HepG2 (cell line): Measurements from ENCODE around the gene C14orf132. TPM values are rescaled to one million over a fixed set of nuclear protein-coding genes. Genes with fewer than 3 reads are reported as not detected.

Source experiments
- ATAC-seq: fragments of 200-7000 bp; cut with Tn5 transposase; 3 replicates; pipeline ENCODE4 v1.9.1; 2020; ENCODE audit warnings: mild to moderate bottlenecking, moderate library complexity
- BruUV-seq: library from RNA; stranded (reverse); fragments of 400-500 nt; replicated peaks from 2 replicates; lab custom pipeline; 2021; lab: Mats Ljungman, UMichigan
- CTCF ChIA-PET: fragments of 300-600 bp; formaldehyde crosslinking; extraction: SDS; loops from one replicate; lab custom pipeline; 2021; ENCODE audit warnings: low total read pairs, inconsistent platforms, low intra/inter-chr PET ratio; lab: Yijun Ruan, JAX
- POLR2A ChIA-PET: fragments of 350-600 bp; sonication (Branson Sonifier 250); formaldehyde crosslinking; loops from one replicate; lab custom pipeline; 2020; ENCODE audit warnings: antibody characterized with exemption, inconsistent platforms; lab: Yijun Ruan, JAX
- DNase-seq: peaks from one replicate; pipeline ENCODE4 v3.0.0-alpha.2; 2015; ENCODE audit warnings: low spot score
- FAIRE-seq: peaks from 3 replicates; lab custom pipeline; 2011; peaks lifted over from hg19 to GRCh38; lab: Jason Lieb, UNC
- H2AFZ ChIP-seq: one replicate; pipeline ENCODE4 v1.6.1; 2011; ENCODE audit warnings: low read length, inconsistent platforms
- H3K27ac ChIP-seq: fragments of 300-600 bp; 3 replicates; pipeline ENCODE4 v1.8.0; 2011; ENCODE audit warnings: mixed run types, mild to moderate bottlenecking, mixed read lengths, low read length, inconsistent platforms; ENCODE audit not compliant: insufficient read depth; ENCODE audit errors: extremely low read length
- H3K27me3 ChIP-seq, 2 experiments: fragments of 200-600 bp in 1 of 2; 2 replicates in 1 of 2; 3 replicates in 1 of 2; pipeline versions ENCODE4 v1.6.0 to v1.8.0; 2011; ENCODE audit warnings: low read length in 2 of 2, mild to moderate bottlenecking in 2 of 2, moderate library complexity in 2 of 2, inconsistent platforms in 1 of 2; ENCODE audit not compliant: insufficient read depth in 2 of 2, control insufficient read depth in 1 of 2
- H3K36me3 ChIP-seq, 2 experiments: fragments of 200-600 bp in 1 of 2; replicated peaks in 1 of 2; 2 replicates in 1 of 2; 3 replicates in 1 of 2; pipeline versions ENCODE4 v1.5.1 to v1.8.0; 2011; ENCODE audit warnings: low read length in 2 of 2, inconsistent platforms in 1 of 2; ENCODE audit not compliant: insufficient read depth in 2 of 2, control insufficient read depth in 1 of 2
- H3K4me1 ChIP-seq: 2 replicates; pipeline ENCODE4 v1.5.1; 2012; ENCODE audit warnings: low read length, inconsistent platforms; ENCODE audit not compliant: insufficient read depth
- H3K4me2 ChIP-seq: 2 replicates; pipeline ENCODE4 v1.6.0; 2011; ENCODE audit warnings: low read depth, low read length, inconsistent platforms
- H3K4me3 ChIP-seq, 3 experiments: fragments of 200-600 bp in 1 of 3; sonication (generic), shearing (Covaris generic) in 1 of 3; replicated peaks in 1 of 3; 2 replicates each; pipeline ENCODE4 v1.5.1; 2011 to 2016; ENCODE audit warnings: low read length in 3 of 3, inconsistent platforms in 2 of 3, low read depth in 2 of 3, mild to moderate bottlenecking in 2 of 3, control low read depth in 1 of 3, mixed read lengths in 1 of 3; ENCODE audit not compliant: insufficient read depth in 1 of 3
- H3K79me2 ChIP-seq: one replicate; pipeline ENCODE4 v1.6.1; 2011; ENCODE audit warnings: low read length, inconsistent platforms; ENCODE audit not compliant: insufficient read depth
- H3K9ac ChIP-seq: 2 replicates; pipeline ENCODE4 v1.6.0; 2011; ENCODE audit warnings: mild to moderate bottlenecking, low read depth, low read length, inconsistent platforms; ENCODE audit not compliant: insufficient read depth
- H3K9me3 ChIP-seq: 2 replicates; pipeline ENCODE4 v1.5.1; 2012; ENCODE audit warnings: mild to moderate bottlenecking, low read length
- H4K20me1 ChIP-seq: 2 replicates; pipeline ENCODE4 v1.6.0; 2011; ENCODE audit warnings: inconsistent platforms, mild to moderate bottlenecking, low read length, moderate library complexity; ENCODE audit not compliant: insufficient read depth
- CREM ChIP-seq, 2 experiments: sonication (generic) in 1 of 2; formaldehyde crosslinking in 1 of 2; IDR thresholded peaks; 2 replicates each; pipeline versions ENCODE4 v1.4.0 to v1.6.1; 2016 to 2020; ENCODE audit warnings: antibody characterized with exemption in 1 of 2, mild to moderate bottlenecking in 1 of 2, missing genetic modification reagents in 1 of 2
- FOXA1 ChIP-seq, 2 experiments: fragments of 450-650 bp in 1 of 2; sonication (generic) in 1 of 2; formaldehyde crosslinking in 1 of 2; IDR thresholded peaks; 2 replicates each; pipeline versions ENCODE4 v1.4.0 to v1.6.1; 2016 to 2020; ENCODE audit warnings: missing genetic modification reagents in 1 of 2
- IRF2 ChIP-seq: IDR thresholded peaks from 2 replicates; pipeline ENCODE4 v1.6.1; 2018; ENCODE audit warnings: missing genetic modification reagents, missing compliant biosample characterization
- NFE2L1 ChIP-seq: sonication (generic); formaldehyde crosslinking; IDR thresholded peaks from 2 replicates; pipeline ENCODE4 v1.4.0; 2020; ENCODE audit warnings: missing genetic modification reagents, mild to moderate bottlenecking, borderline replicate concordance
- NFKBIZ ChIP-seq: IDR thresholded peaks from 2 replicates; pipeline ENCODE4 v1.6.1; 2018; ENCODE audit warnings: missing genetic modification reagents, missing compliant biosample characterization
- NFRKB ChIP-seq: fragments of 450-650 bp; IDR thresholded peaks from 2 replicates; pipeline ENCODE4 v1.6.1; 2017
- NR2F6 ChIP-seq, 2 experiments: IDR thresholded peaks; 2 replicates each; pipeline ENCODE4 v1.6.1; 2016; ENCODE audit warnings: antibody characterized with exemption in 1 of 2, mild to moderate bottlenecking in 1 of 2
- PLRG1 ChIP-seq: fragments of 450-650 bp; conservative IDR thresholded peaks from 2 replicates; pipeline ENCODE4 v1.6.1; 2016
- REXO4 ChIP-seq: sonication (generic); formaldehyde crosslinking; IDR thresholded peaks from 2 replicates; pipeline ENCODE4 v1.8.0; 2022; ENCODE audit warnings: missing genetic modification reagents, mild to moderate bottlenecking, borderline replicate concordance
- RXRB ChIP-seq: IDR thresholded peaks from 2 replicates; pipeline ENCODE4 v1.6.1; 2016; ENCODE audit warnings: borderline replicate concordance, missing genetic modification reagents, missing compliant biosample characterization
- STAG1 ChIP-seq: sonication (generic); formaldehyde crosslinking; IDR thresholded peaks from 2 replicates; pipeline ENCODE4 v1.4.0; 2020; ENCODE audit warnings: missing genetic modification reagents
- THAP11 ChIP-seq: IDR thresholded peaks from 2 replicates; pipeline ENCODE4 v1.6.1; 2016; ENCODE audit warnings: missing biosample characterization, missing genetic modification reagents
- ZMYM3 ChIP-seq: sonication (generic); formaldehyde crosslinking; IDR thresholded peaks from 2 replicates; pipeline ENCODE4 v1.5.1; 2020; ENCODE audit warnings: mild to moderate bottlenecking, missing genetic modification reagents
- ZNF263 ChIP-seq: sonication (generic); formaldehyde crosslinking; IDR thresholded peaks from 2 replicates; pipeline ENCODE4 v1.4.0; 2020; ENCODE audit warnings: missing genetic modification reagents
- ZNF350 ChIP-seq: sonication (generic); formaldehyde crosslinking; IDR thresholded peaks from 2 replicates; pipeline ENCODE4 v1.4.0; 2020; ENCODE audit warnings: mild to moderate bottlenecking, low read depth, missing genetic modification reagents, borderline replicate concordance
- ZNF556 ChIP-seq: sonication (generic); formaldehyde crosslinking; IDR thresholded peaks from 2 replicates; pipeline ENCODE4 v1.4.0; 2020; ENCODE audit warnings: mild to moderate bottlenecking, missing genetic modification reagents, borderline replicate concordance
- ZNF703 ChIP-seq: sonication (generic); formaldehyde crosslinking; IDR thresholded peaks from 2 replicates; pipeline ENCODE4 v1.5.1; 2020; ENCODE audit warnings: missing genetic modification reagents, mild to moderate bottlenecking, moderate library complexity, borderline replicate concordance
- ZNF75D ChIP-seq: sonication (generic); formaldehyde crosslinking; IDR thresholded peaks from 2 replicates; pipeline ENCODE4 v1.8.1; 2023; ENCODE audit warnings: missing genetic modification reagents, mild to moderate bottlenecking, borderline replicate concordance
- ZNF775 ChIP-seq: sonication (generic); formaldehyde crosslinking; IDR thresholded peaks from 2 replicates; pipeline ENCODE4 v1.4.0; 2020; ENCODE audit warnings: missing genetic modification reagents, mild to moderate bottlenecking, moderate library complexity, borderline replicate concordance
- WGBS: methylation state at CpG from one replicate; pipeline ENCODE4 v1.1.6; 2017; ENCODE audit warnings: low lambda C conversion rate; 5-methylcytosine and 5-hydroxymethylcytosine counted together
- in situ Hi-C: cut with HindIII; loops from 2 replicates; pipeline ENCODE4 v1.10.0; 2017; ENCODE audit warnings: low pct_unique_long_range_greater_than_20kb; ENCODE audit not compliant: extremely low pct_ligation_motif_present
- intact Hi-C: fragments of 100-400 bp; cut with micrococcal nuclease; formaldehyde crosslinking; loops from one replicate; pipeline ENCODE4 v1.10.0; 2022; ENCODE audit not compliant: unreplicated experiment
- polyA plus RNA-seq, 8 experiments: library from polyadenylated mRNA; depleted of rRNA in 3 of 8; stranded (reverse) in 7 of 8; unstranded in 1 of 8; fragments of >200 nt; fragmentation: Illumina TruSeq in 4 of 8; extraction: Trizol in 4 of 8; gene quantifications; 2 replicates each; pipeline versions ENCODE4 v1.2.1 to v1.2.3, GENCODE V29; 2011 to 2016; ENCODE audit warnings: low read depth in 4 of 8, missing spikeins in 1 of 8, mixed read lengths in 1 of 8; ENCODE audit not compliant: insufficient read depth in 1 of 8
- total RNA-seq, 5 experiments: library from RNA; depleted of rRNA; stranded (reverse); fragments of >200 nt; fragmentation: Illumina TruSeq; extraction: Trizol; gene quantifications; 2 replicates each; pipeline ENCODE4 v1.2.3, GENCODE V29; 2016; ENCODE audit warnings: low read depth in 1 of 5
- TF ChIP-seq, protein P1 (sequence below), 2 experiments: fragments of 450-650 bp in 1 of 2; sonication (generic) in 1 of 2; formaldehyde crosslinking; IDR thresholded peaks; 2 replicates each; pipeline versions ENCODE4 v1.5.0 to v1.8.0; 2020 to 2022; ENCODE audit warnings: mild to moderate bottlenecking in 1 of 2, missing genetic modification reagents in 1 of 2
- TF ChIP-seq, protein P2 (sequence below): sonication (generic); formaldehyde crosslinking; IDR thresholded peaks from 2 replicates; pipeline ENCODE4 v1.5.0; 2020; ENCODE audit warnings: missing genetic modification reagents

C14orf132 gene
- total and polyA plus RNA-seq, 2 of the 13 experiments (the other 11 are each of a cell fraction or from before 2014, with no cell fraction given): 0.13 to 0.15 TPM

DNA sequence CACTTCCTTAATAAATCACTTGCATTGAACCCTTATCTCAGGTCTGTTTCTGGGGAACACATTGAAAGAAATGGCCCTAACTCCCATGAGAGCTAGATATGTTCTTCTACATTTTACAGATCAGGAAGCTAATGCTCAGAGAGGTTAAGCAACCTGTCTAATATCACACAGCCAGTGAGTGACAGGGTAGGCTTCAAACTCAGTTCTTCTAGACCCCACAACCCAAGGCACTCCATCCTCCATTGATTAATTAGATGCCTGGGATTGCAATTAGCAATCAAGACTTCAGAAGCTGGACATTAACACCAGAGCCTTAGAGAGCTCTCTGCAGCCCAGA, 59.8 kb downstream of the C14orf132 start (continued):
- TF ChIP-seq, protein P1, sequence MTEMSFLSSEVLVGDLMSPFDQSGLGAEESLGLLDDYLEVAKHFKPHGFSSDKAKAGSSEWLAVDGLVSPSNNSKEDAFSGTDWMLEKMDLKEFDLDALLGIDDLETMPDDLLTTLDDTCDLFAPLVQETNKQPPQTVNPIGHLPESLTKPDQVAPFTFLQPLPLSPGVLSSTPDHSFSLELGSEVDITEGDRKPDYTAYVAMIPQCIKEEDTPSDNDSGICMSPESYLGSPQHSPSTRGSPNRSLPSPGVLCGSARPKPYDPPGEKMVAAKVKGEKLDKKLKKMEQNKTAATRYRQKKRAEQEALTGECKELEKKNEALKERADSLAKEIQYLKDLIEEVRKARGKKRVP (CRISPR knock-in tag; IDR thresholded peaks at IDR 0.05): no peak
- TF ChIP-seq ZMYM3 (CRISPR knock-in tag) (peak; percentile 70; the same call in 1 of the 2 replicates), ZNF703 (CRISPR knock-in tag) (no peak), PLRG1 (no peak)

DNA sequence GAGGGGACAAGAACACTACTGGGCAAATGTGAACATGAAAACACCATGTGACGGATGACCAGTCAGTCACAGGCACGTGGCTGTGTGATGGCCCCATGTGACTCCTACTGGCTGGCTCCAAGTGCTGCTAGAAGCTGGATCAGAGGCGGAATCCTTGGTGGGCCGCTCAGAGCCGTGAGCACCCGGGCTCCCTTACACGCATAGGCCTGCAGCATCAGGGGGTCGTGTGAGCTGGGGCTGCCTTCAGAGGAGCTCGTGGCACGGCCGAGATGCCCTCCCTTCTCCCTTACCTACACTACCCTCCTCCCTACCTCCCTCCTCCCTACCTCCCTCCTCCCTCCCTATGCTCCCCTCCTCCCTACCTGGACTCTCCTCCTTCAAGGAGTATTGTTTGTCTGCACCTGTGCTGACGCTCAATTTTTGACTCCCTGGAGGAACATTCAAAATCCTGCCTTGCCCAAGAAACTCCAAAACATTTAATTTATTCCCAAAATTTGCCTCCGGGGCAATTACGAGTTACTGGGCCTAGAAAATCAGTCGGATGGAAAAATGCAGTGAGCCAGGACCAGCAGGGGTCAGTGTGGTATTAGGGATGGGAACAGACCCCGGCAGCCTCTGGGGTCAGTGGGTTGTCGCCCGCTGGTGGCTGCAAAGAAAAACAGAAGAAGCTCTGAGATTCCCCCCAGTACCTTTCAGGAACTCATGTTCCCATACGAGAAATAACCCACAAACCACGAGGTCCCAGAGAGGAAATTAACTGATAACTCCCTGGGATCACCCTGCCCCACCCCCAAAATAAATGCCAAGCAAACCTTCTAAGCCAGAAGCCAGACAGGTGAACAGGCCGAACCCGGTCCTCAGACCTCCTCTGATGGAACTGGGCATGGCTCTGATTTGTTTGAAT, 61.3 kb downstream of the C14orf132 start:
- ChIA-PET POLR2A (no interaction called here), CTCF (interaction anchor here (0.6 to 4.5 kb wide), 8 partner anchors 78 to 540 kb away, joined by 3 to 93 read pairs (median 4); no protein-coding TSS in a partner anchor)
- peaks cover 46% of the 10 kb centered on the region for H3K4me1 ChIP-seq
- H3K27ac ChIP-seq: no peak overlapping the region
- no peak overlapping the region for H2AFZ ChIP-seq
- H3K4me3 ChIP-seq: no peak overlapping the region
- BruUV-seq: no TSS peak
- ATAC-seq (peak; percentile 57), DNase-seq (peak; percentile 60), FAIRE-seq (peak; percentile 66)
- no peak overlapping the region for H3K4me2 ChIP-seq
- no peak overlapping the region for H3K9ac ChIP-seq
- intact Hi-C loops: loop anchor here (1.0 kb wide), 2 partner anchors 175 to 324 kb away; no protein-coding TSS in a partner anchor
- WGBS: 21% methylated on average over 20 of the region's 22 CpGs
- no peaks in the 10 kb centered on the region for H4K20me1 ChIP-seq
- in situ Hi-C loops: no loop called here
- no peaks in the 10 kb centered on the region for H3K79me2 ChIP-seq
- no peaks in the 10 kb centered on the region for H3K9me3 ChIP-seq
- H3K36me3 ChIP-seq: no peaks in the 10 kb centered on the region
- H3K27me3 ChIP-seq: no peaks in the 10 kb centered on the region; a peak in 1 of 5 replicates
- TF ChIP-seq ZNF75D (CRISPR knock-in tag): no peak
- TF ChIP-seq, protein P2, sequence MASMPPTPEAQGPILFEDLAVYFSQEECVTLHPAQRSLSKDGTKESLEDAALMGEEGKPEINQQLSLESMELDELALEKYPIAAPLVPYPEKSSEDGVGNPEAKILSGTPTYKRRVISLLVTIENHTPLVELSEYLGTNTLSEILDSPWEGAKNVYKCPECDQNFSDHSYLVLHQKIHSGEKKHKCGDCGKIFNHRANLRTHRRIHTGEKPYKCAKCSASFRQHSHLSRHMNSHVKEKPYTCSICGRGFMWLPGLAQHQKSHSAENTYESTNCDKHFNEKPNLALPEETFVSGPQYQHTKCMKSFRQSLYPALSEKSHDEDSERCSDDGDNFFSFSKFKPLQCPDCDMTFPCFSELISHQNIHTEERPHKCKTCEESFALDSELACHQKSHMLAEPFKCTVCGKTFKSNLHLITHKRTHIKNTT (CRISPR knock-in tag): no peak
- TF ChIP-seq ZNF775 (CRISPR knock-in tag): no peak
- peak; percentile 82 for TF ChIP-seq ZNF263 (CRISPR knock-in tag)
- TF ChIP-seq FOXA1 (IDR thresholded peaks at IDR 0.05): no peak
- TF ChIP-seq FOXA1 (CRISPR knock-in tag; IDR thresholded peaks at IDR 0.05): no peak
- 0 out of 2 replicates have a peak, but pooled peaks have one; percentile 27 for TF ChIP-seq THAP11 (CRISPR knock-in tag)
- TF ChIP-seq NFE2L1 (CRISPR knock-in tag): no peak
- peak; percentile 37; the same call in 1 of the 2 replicates for TF ChIP-seq ZNF350
- no peak for TF ChIP-seq NFRKB
- no peak for TF ChIP-seq REXO4
- TF ChIP-seq NR2F6 (IDR thresholded peaks at IDR 0.05): peak; percentile 52
- peak; percentile 30; the same call in 1 of the 2 replicates for TF ChIP-seq NR2F6 (CRISPR knock-in tag; IDR thresholded peaks at IDR 0.05)
- peak; percentile 95 for TF ChIP-seq STAG1
- TF ChIP-seq RXRB (CRISPR knock-in tag): peak; percentile 28; the same call in 1 of the 2 replicates
- TF ChIP-seq IRF2: 0 out of 2 replicates have a peak, but pooled peaks have one; percentile 31
- no peak for TF ChIP-seq NFKBIZ (CRISPR knock-in tag)
- TF ChIP-seq ZNF556: no peak
- no peak for TF ChIP-seq CREM (IDR thresholded peaks at IDR 0.05)
- no peak for TF ChIP-seq CREM (CRISPR knock-in tag; IDR thresholded peaks at IDR 0.05)
